ENCODE measurements around the gene KCNH1.

The KCNH1 gene

GRCh38 chr1:210922666-210923065 is 211.3 kb downstream of the KCNH1 start:
- DNase-seq: peak in 3 of 58 donors; percentile 23 to 53 (median 27)

- no peak for DNase-seq
Observed at GRCh38 chr1:210920716-210921694, 212.9 kb downstream of the KCNH1 start.

GRCh38 chr1:210920258-210920657 is 213.7 kb downstream of the KCNH1 start:
- DNase-seq: no peak

- DNase-seq: no peak
Observed at GRCh38 chr1:210918893-210919292, 215.1 kb downstream of the KCNH1 start.

GRCh38 chr1:210917560-210918169 is 216.3 kb downstream of the KCNH1 start:
- no peak for DNase-seq

- DNase-seq: no peak
Observed at GRCh38 chr1:210916548-210916947, 217.4 kb downstream of the KCNH1 start.

GRCh38 chr1:210915890-210916507 is 217.9 kb downstream of the KCNH1 start:
- no peak for DNase-seq

GRCh38 chr1:210912752-210913151 is 221.2 kb downstream of the KCNH1 start:
- no peak for DNase-seq

GRCh38 chr1:210910020-210910575 is 223.8 kb downstream of the KCNH1 start:
- DNase-seq: no peak

GRCh38 chr1:210908791-210909190 is 225.2 kb downstream of the KCNH1 start:
- DNase-seq: peak in 3 of 58 donors; percentile 21 to 38 (median 37)

- DNase-seq: no peak
Observed at GRCh38 chr1:210908257-210908656, 225.7 kb downstream of the KCNH1 start.

- DNase-seq: no peak
Observed at GRCh38 chr1:210907251-210907805, 226.6 kb downstream of the KCNH1 start.

- peak in 1 of 58 donors; percentile 16 for DNase-seq
Observed at GRCh38 chr1:210905944-210906453, 227.9 kb downstream of the KCNH1 start.

- no peak for DNase-seq
Observed at GRCh38 chr1:210905365-210905904, 228.5 kb downstream of the KCNH1 start.

- peak in 5 of 58 donors; percentile 7 to 34 (median 21) for DNase-seq
Observed at GRCh38 chr1:210901981-210902770, 231.8 kb downstream of the KCNH1 start.

GRCh38 chr1:210900820-210901219 is 233.1 kb downstream of the KCNH1 start:
- DNase-seq: no peak

GRCh38 chr1:210900079-210900478 is 233.9 kb downstream of the KCNH1 start:
- no peak for DNase-seq

GRCh38 chr1:210899676-210900075 is 234.3 kb downstream of the KCNH1 start:
- DNase-seq: no peak

GRCh38 chr1:210898473-210898872 is 235.5 kb downstream of the KCNH1 start:
- no peak for DNase-seq

GRCh38 chr1:210883821-210884220 is 250.1 kb downstream of the KCNH1 start:
- DNase-seq: no peak
